ENCODE results near the gene MSL3B.
A peak's percentile ranks its signal among the peaks of the same experiment; 100 is the strongest.

MSL3B gene

GRCh38 chr2:233822781-233823730 lies 45.1 kb downstream of the MSL3B start:
- Mint-ChIP-seq H3K36me3 (ENCODE audit: low read depth) (peaks cover 6% of the 10 kb centered on the region), H3K4me3 (no peak overlapping the region), H3K4me1 (peaks cover 6% of the 10 kb centered on the region), H3K27me3 (peaks cover 19% of the 10 kb centered on the region), H3K27ac (no peak overlapping the region)
- DNase-seq (peak in 1 of 3 donors; percentile 1), ATAC-seq (no peak)
- H3K9me3 ChIP-seq (ENCODE audit: control insufficient read depth, low read length, poor library complexity, severe bottlenecking) = no peaks in the 10 kb centered on the region

GRCh38 chr2:233822101-233822771 lies 46.0 kb downstream of the MSL3B start:
- Mint-ChIP-seq H3K27me3 (peaks cover 23% of the 10 kb centered on the region), H3K27ac (no peak overlapping the region), H3K4me3 (no peak overlapping the region), H3K4me1 (peaks cover 7% of the 10 kb centered on the region), H3K36me3 (ENCODE audit: low read depth) (peaks cover 6% of the 10 kb centered on the region)
- no peaks in the 10 kb centered on the region for H3K9me3 ChIP-seq (ENCODE audit: control insufficient read depth, low read length, poor library complexity, severe bottlenecking)
- ATAC-seq (no peak), DNase-seq (no peak)

GRCh38 chr2:233821709-233822100 lies 46.5 kb downstream of the MSL3B start:
- Mint-ChIP-seq H3K27ac (no peak overlapping the region), H3K36me3 (ENCODE audit: low read depth) (peaks cover 6% of the 10 kb centered on the region), H3K4me1 (peaks cover 10% of the 10 kb centered on the region), H3K4me3 (no peak overlapping the region), H3K27me3 (peaks cover 27% of the 10 kb centered on the region)
- no peak for DNase-seq
- no peak for ATAC-seq
- H3K9me3 ChIP-seq (ENCODE audit: control insufficient read depth, low read length, poor library complexity, severe bottlenecking) = no peaks in the 10 kb centered on the region

GRCh38 chr2:233821196-233821595 lies 47.0 kb downstream of the MSL3B start:
- H3K36me3 Mint-ChIP-seq (ENCODE audit: low read depth) = peaks cover 5% of the 10 kb centered on the region

GRCh38 chr2:233820774-233821105 lies 47.4 kb downstream of the MSL3B start:
- DNase-seq (no peak), ATAC-seq (no peak)
- H3K36me3 Mint-ChIP-seq (ENCODE audit: low read depth) = peaks cover 3% of the 10 kb centered on the region
- H3K4me1 Mint-ChIP-seq = peaks cover 10% of the 10 kb centered on the region
- no peak overlapping the region for H3K27ac Mint-ChIP-seq
- no peaks in the 10 kb centered on the region for H3K9me3 ChIP-seq (ENCODE audit: control insufficient read depth, low read length, poor library complexity, severe bottlenecking)
- H3K27me3 Mint-ChIP-seq = peaks cover 27% of the 10 kb centered on the region
- H3K4me3 Mint-ChIP-seq = no peak overlapping the region

More at GRCh38 chr2:233821196-233821595, 47.0 kb downstream of the MSL3B start:
- no peak overlapping the region for H3K4me3 Mint-ChIP-seq
- ATAC-seq (no peak), DNase-seq (no peak)
- peaks cover 27% of the 10 kb centered on the region for H3K27me3 Mint-ChIP-seq
- no peak overlapping the region for H3K27ac Mint-ChIP-seq
- H3K4me1 Mint-ChIP-seq = peaks cover 10% of the 10 kb centered on the region
- no peaks in the 10 kb centered on the region for H3K9me3 ChIP-seq (ENCODE audit: control insufficient read depth, low read length, poor library complexity, severe bottlenecking)

GRCh38 chr2:233819884-233820773 lies 48.1 kb downstream of the MSL3B start:
- H3K27ac Mint-ChIP-seq = no peak overlapping the region
- no peak for ATAC-seq

GRCh38 chr2:233818639-233819621 lies 49.3 kb downstream of the MSL3B start:
- no peaks in the 10 kb centered on the region for H3K9me3 ChIP-seq (ENCODE audit: control insufficient read depth, low read length, poor library complexity, severe bottlenecking)
- H3K36me3 Mint-ChIP-seq (ENCODE audit: low read depth) = no peaks in the 10 kb centered on the region
- H3K4me1 Mint-ChIP-seq = peaks cover 10% of the 10 kb centered on the region
- H3K4me3 Mint-ChIP-seq = no peak overlapping the region
- H3K27me3 Mint-ChIP-seq = peaks cover 34% of the 10 kb centered on the region
- no peak for ATAC-seq
- no peak overlapping the region for H3K27ac Mint-ChIP-seq
- DNase-seq = no peak

More at GRCh38 chr2:233819884-233820773, 48.1 kb downstream of the MSL3B start:
- Mint-ChIP-seq H3K36me3 (ENCODE audit: low read depth) (peaks cover 2% of the 10 kb centered on the region), H3K27me3 (peaks cover 27% of the 10 kb centered on the region), H3K4me1 (peaks cover 10% of the 10 kb centered on the region), H3K4me3 (no peak overlapping the region)
- no peaks in the 10 kb centered on the region for H3K9me3 ChIP-seq (ENCODE audit: control insufficient read depth, low read length, poor library complexity, severe bottlenecking)
- DNase-seq = no peak

GRCh38 chr2:233817995-233818638 lies 50.1 kb downstream of the MSL3B start:
- Mint-ChIP-seq H3K27ac (no peak overlapping the region), H3K27me3 (peaks cover 38% of the 10 kb centered on the region), H3K36me3 (ENCODE audit: low read depth) (no peaks in the 10 kb centered on the region), H3K4me1 (peaks cover 10% of the 10 kb centered on the region), H3K4me3 (no peak overlapping the region)
- DNase-seq (no peak), ATAC-seq (no peak)
- H3K9me3 ChIP-seq (ENCODE audit: control insufficient read depth, low read length, poor library complexity, severe bottlenecking) = no peaks in the 10 kb centered on the region

- H3K9me3 ChIP-seq (ENCODE audit: control insufficient read depth, low read length, poor library complexity, severe bottlenecking) = no peaks in the 10 kb centered on the region
Measured at GRCh38 chr2:233817361-233817911, 50.8 kb downstream of the MSL3B start.

GRCh38 chr2:233816771-233817170 lies 51.4 kb downstream of the MSL3B start:
- Mint-ChIP-seq H3K27me3 (peaks cover 38% of the 10 kb centered on the region), H3K36me3 (ENCODE audit: low read depth) (no peaks in the 10 kb centered on the region), H3K4me3 (no peak overlapping the region), H3K4me1 (peaks cover 10% of the 10 kb centered on the region), H3K27ac (no peak overlapping the region)
- ATAC-seq (no peak), DNase-seq (no peak)
- no peaks in the 10 kb centered on the region for H3K9me3 ChIP-seq (ENCODE audit: control insufficient read depth, low read length, poor library complexity, severe bottlenecking)

More at GRCh38 chr2:233817361-233817911, 50.8 kb downstream of the MSL3B start:
- no peaks in the 10 kb centered on the region for H3K36me3 Mint-ChIP-seq (ENCODE audit: low read depth)
- no peak overlapping the region for H3K27ac Mint-ChIP-seq
- H3K4me1 Mint-ChIP-seq = peaks cover 10% of the 10 kb centered on the region
- DNase-seq (no peak), ATAC-seq (no peak)
- peaks cover 33% of the 10 kb centered on the region for H3K27me3 Mint-ChIP-seq
- H3K4me3 Mint-ChIP-seq = no peak overlapping the region

- ATAC-seq (no peak), DNase-seq (no peak)
- Mint-ChIP-seq H3K27me3 (peaks cover 42% of the 10 kb centered on the region), H3K36me3 (ENCODE audit: low read depth) (no peaks in the 10 kb centered on the region), H3K27ac (no peak overlapping the region), H3K4me3 (no peak overlapping the region), H3K4me1 (peaks cover 10% of the 10 kb centered on the region)
- no peaks in the 10 kb centered on the region for H3K9me3 ChIP-seq (ENCODE audit: control insufficient read depth, low read length, poor library complexity, severe bottlenecking)
Measured at GRCh38 chr2:233816334-233816733, 51.9 kb downstream of the MSL3B start.

All from T-helper 17 cell (primary cell).